Skeletal muscle tissue (tissue), 4 donors: ENCODE results near the gene TRIM34. TPM values are rescaled to one million over a fixed set of nuclear protein-coding genes. Genes with fewer than 3 reads are reported as not detected.
"Not testable (repeated sequence)": the region's sequence is repeated elsewhere in the genome, so short reads cannot be mapped to it uniquely, and the experiment has no call there.

Source experiments
- H3K27ac ChIP-seq: one replicate; pipeline ENCODE4 v1.7.0; 2013; ENCODE audit warnings: mild to moderate bottlenecking, low read depth, low read length, inconsistent platforms
- H3K27me3 ChIP-seq, 3 donors: one replicate each; pipeline ENCODE4 v1.7.0; 2013; ENCODE audit warnings: low read length in 3 of 3; ENCODE audit not compliant: control insufficient read depth in 3 of 3, insufficient read depth in 3 of 3
- H3K36me3 ChIP-seq, 3 donors: one replicate each; pipeline ENCODE4 v1.7.0; 2013; ENCODE audit warnings: low read length in 3 of 3; ENCODE audit not compliant: control insufficient read depth in 3 of 3, insufficient read depth in 3 of 3
- H3K4me1 ChIP-seq, 3 donors: one replicate each; pipeline ENCODE4 v1.7.0; 2013; ENCODE audit warnings: low read length in 3 of 3, mild to moderate bottlenecking in 3 of 3; ENCODE audit not compliant: control insufficient read depth in 3 of 3, insufficient read depth in 3 of 3
- H3K4me3 ChIP-seq, 3 donors: one replicate each; pipeline ENCODE4 v1.7.0; 2013; ENCODE audit warnings: low read length in 3 of 3
- H3K9ac ChIP-seq, 3 donors: one replicate each; pipeline ENCODE4 v1.7.0; 2013; ENCODE audit warnings: low read length in 3 of 3, mild to moderate bottlenecking in 3 of 3, moderate library complexity in 2 of 3, low read depth in 1 of 3
- H3K9me3 ChIP-seq, 3 donors: one replicate each; pipeline ENCODE4 v1.7.0; 2013; ENCODE audit warnings: low read length in 3 of 3; ENCODE audit not compliant: control insufficient read depth in 3 of 3
- total RNA-seq: library from RNA; depleted of rRNA; stranded (reverse); fragments of >200 nt; gene quantifications from one replicate; pipeline ENCODE4 v1.2.3, GENCODE V29; 2014
- donor health status: Osteomylitis.

Gene TRIM34
- total RNA-seq, result 6.8 TPM

- Histone ChIP-seq H3K27me3 (no peaks in the 10 kb centered on the region), H3K36me3 (no peaks in the 10 kb centered on the region), H3K9me3 (no peaks in the 10 kb centered on the region), H3K4me3 (peak within 1 kb of the TSS; percentile 68 to 91 (median 76)), H3K9ac (peak within 1 kb of the TSS; percentile 35 to 80 (median 71)), H3K27ac (peak within 1 kb of the TSS; percentile 7), H3K4me1 (peaks cover 5 to 15% (median 6%) of the 10 kb centered on the region in 3 donors)
These were observed at the start of gene TRIM34 for GRCh38 chr11:5624489-5625279. Gene TRIM34 (plus strand): TSS chr11:5625001. CDS start chr11:5632332, 7,331 bp downstream.

- H3K27me3 ChIP-seq, result no peaks in the 10 kb centered on the region
- H3K27ac ChIP-seq, result no peak overlapping the region
- H3K36me3 ChIP-seq, result no peaks in the 10 kb centered on the region
- no peak overlapping the region for H3K9ac ChIP-seq
- no peaks in the 10 kb centered on the region for H3K9me3 ChIP-seq
- no peaks in the 10 kb centered on the region for H3K4me1 ChIP-seq
- no peak overlapping the region for H3K4me3 ChIP-seq
These were observed 49.6 kb upstream of the TRIM34 start for GRCh38 chr11:5575152-5575551.

GRCh38 chr11:5577101-5577500 is 47.7 kb upstream of the TRIM34 start:
- Histone ChIP-seq H3K4me3 (no peak overlapping the region), H3K27ac (no peak overlapping the region), H3K4me1 (no peaks in the 10 kb centered on the region), H3K9ac (no peak overlapping the region), H3K36me3 (no peaks in the 10 kb centered on the region), H3K9me3 (no peaks in the 10 kb centered on the region), H3K27me3 (no peaks in the 10 kb centered on the region)

GRCh38 chr11:5580577-5580976 is 44.2 kb upstream of the TRIM34 start, which contains the start of gene OR52B6:
Gene OR52B6 (plus strand): TSS chr11:5580877. CDS start chr11:5580877, 0 bp downstream.
- no peaks in the 10 kb centered on the region for H3K9me3 ChIP-seq
- H3K27me3 ChIP-seq, result no peaks in the 10 kb centered on the region
- H3K36me3 ChIP-seq, result no peaks in the 10 kb centered on the region
- H3K27ac ChIP-seq, result no peak within 1 kb of the TSS
- no peak within 1 kb of the TSS for H3K9ac ChIP-seq
- H3K4me3 ChIP-seq, result no peak within 1 kb of the TSS
- no peaks in the 10 kb centered on the region for H3K4me1 ChIP-seq

GRCh38 chr11:5581014-5581413 is 43.8 kb upstream of the TRIM34 start:
- Histone ChIP-seq H3K4me1 (no peaks in the 10 kb centered on the region), H3K9ac (no peak overlapping the region), H3K4me3 (no peak overlapping the region), H3K27ac (no peak overlapping the region), H3K9me3 (no peaks in the 10 kb centered on the region), H3K36me3 (no peaks in the 10 kb centered on the region), H3K27me3 (no peaks in the 10 kb centered on the region)

- not testable (repeated sequence) for H3K4me1 ChIP-seq, H3K9me3 ChIP-seq, H3K36me3 ChIP-seq, H3K27ac ChIP-seq, H3K9ac ChIP-seq, H3K4me3 ChIP-seq, H3K27me3 ChIP-seq
These were observed 40.3 kb upstream of the TRIM34 start for GRCh38 chr11:5584458-5584857.

- H3K9me3 ChIP-seq, H3K4me1 ChIP-seq, H3K4me3 ChIP-seq, H3K36me3 ChIP-seq, H3K27me3 ChIP-seq, H3K9ac ChIP-seq, H3K27ac ChIP-seq: not testable (repeated sequence)
These were observed 34.9 kb upstream of the TRIM34 start for GRCh38 chr11:5589906-5590305.

GRCh38 chr11:5591613-5592012 is 33.2 kb upstream of the TRIM34 start:
- no peak overlapping the region for H3K27ac ChIP-seq
- H3K4me3 ChIP-seq, result no peak overlapping the region
- H3K9me3 ChIP-seq, result no peaks in the 10 kb centered on the region
- no peak overlapping the region for H3K9ac ChIP-seq
- H3K4me1 ChIP-seq, result peaks cover 0 to 1% (median 0%) of the 10 kb centered on the region in 3 donors
- no peaks in the 10 kb centered on the region for H3K27me3 ChIP-seq
- H3K36me3 ChIP-seq, result no peaks in the 10 kb centered on the region

- Histone ChIP-seq H3K9ac (no peak overlapping the region), H3K27me3 (no peaks in the 10 kb centered on the region)
These were observed 32.2 kb upstream of the TRIM34 start for GRCh38 chr11:5592615-5593014.

GRCh38 chr11:5593146-5593545 is 31.7 kb upstream of the TRIM34 start:
- Histone ChIP-seq H3K9ac (no peak overlapping the region), H3K27ac (no peak overlapping the region), H3K4me3 (no peak overlapping the region), H3K36me3 (no peaks in the 10 kb centered on the region), H3K9me3 (no peaks in the 10 kb centered on the region), H3K4me1 (peaks cover 0 to 5% (median 3%) of the 10 kb centered on the region in 3 donors), H3K27me3 (no peaks in the 10 kb centered on the region)

More at GRCh38 chr11:5592615-5593014, 32.2 kb upstream of the TRIM34 start:
- H3K27ac ChIP-seq, result no peak overlapping the region
- H3K9me3 ChIP-seq, result no peaks in the 10 kb centered on the region
- no peaks in the 10 kb centered on the region for H3K36me3 ChIP-seq
- no peak overlapping the region for H3K4me3 ChIP-seq
- H3K4me1 ChIP-seq, result peaks cover 0 to 5% (median 0%) of the 10 kb centered on the region in 3 donors
